GM12878 (cell line): ENCODE measurements around the gene TEC. TPM values are rescaled to one million over a fixed set of nuclear protein-coding genes. Genes with fewer than 3 reads are reported as not detected.
A peak's percentile ranks its signal among the peaks of the same experiment; 100 is the strongest.

Source experiments
- ATAC-seq: fragments of 200-7000 bp; cut with Tn5 transposase; 3 replicates; pipeline ENCODE4 v1.9.1; 2020; ENCODE audit warnings: mild to moderate bottlenecking, moderate library complexity
- BruUV-seq: library from RNA; stranded (reverse); fragments of 400-500 nt; replicated peaks from 2 replicates; lab custom pipeline; 2021; lab: Mats Ljungman, UMichigan
- CTCF ChIA-PET: fragments of 300-600 bp; sonication (Branson Sonifier 250); formaldehyde crosslinking; extraction: SDS; loops from one replicate; lab custom pipeline; 2021; ENCODE audit warnings: inconsistent platforms; lab: Yijun Ruan, JAX
- POLR2A ChIA-PET: fragments of 350-600 bp; formaldehyde crosslinking; extraction: SDS; loops from one replicate; lab custom pipeline; 2021; ENCODE audit warnings: inconsistent platforms; lab: Charles Lee
- RAD21 ChIA-PET: fragments of 300-600 bp; sonication (Branson Sonifier 250); formaldehyde crosslinking; loops from one replicate; lab custom pipeline; 2023; ENCODE audit warnings: antibody characterized with exemption; ENCODE audit not compliant: unreplicated experiment; lab: Charles Lee
- SMC1A ChIA-PET: fragments of 300-600 bp; sonication (Branson Sonifier 250); formaldehyde crosslinking; loops from one replicate; lab custom pipeline; 2023; ENCODE audit not compliant: unreplicated experiment, uncharacterized antibody; lab: Charles Lee
- DNase-seq: peaks from one replicate; pipeline ENCODE4 v3.0.0-alpha.2; 2011; ENCODE audit warnings: low read depth, low spot score
- FAIRE-seq: peaks from 3 replicates; lab custom pipeline; 2011; peaks lifted over from hg19 to GRCh38; lab: Jason Lieb, UNC
- H2AFZ ChIP-seq: 2 replicates; pipeline ENCODE4 v1.6.0; 2011; ENCODE audit warnings: low read depth, low read length, control low read depth; ENCODE audit not compliant: control insufficient read depth
- H3K27ac ChIP-seq: 2 replicates; pipeline ENCODE4 v1.5.1; 2011; ENCODE audit warnings: control low read depth; ENCODE audit not compliant: control insufficient read depth, insufficient read depth
- H3K27me3 ChIP-seq, 2 experiments: replicated peaks in 1 of 2; 2 replicates each; pipeline versions ENCODE4 v1.6.0 to v1.6.1; 2011; ENCODE audit warnings: low read length in 1 of 2; ENCODE audit not compliant: control insufficient read depth in 2 of 2, insufficient read depth in 2 of 2
- H3K36me3 ChIP-seq, 2 experiments: 2 replicates each; pipeline ENCODE4 v1.5.1; 2011; ENCODE audit warnings: low read length in 1 of 2; ENCODE audit not compliant: control insufficient read depth in 2 of 2, insufficient read depth in 2 of 2
- H3K4me1 ChIP-seq: 2 replicates; pipeline ENCODE4 v1.6.1; 2011; ENCODE audit warnings: mild to moderate bottlenecking, low read length, moderate library complexity, mixed read lengths; ENCODE audit not compliant: control insufficient read depth, insufficient read depth
- H3K4me2 ChIP-seq: 2 replicates; pipeline ENCODE4 v1.6.0; 2011; ENCODE audit warnings: control low read depth; ENCODE audit not compliant: control insufficient read depth, insufficient read depth
- H3K4me3 ChIP-seq: fragments of 200-600 bp; sonication (generic); 2 replicates; pipeline ENCODE4 v1.5.1; 2016
- H3K79me2 ChIP-seq: 2 replicates; pipeline ENCODE4 v1.6.0; 2011; ENCODE audit warnings: low read length; ENCODE audit not compliant: control insufficient read depth, insufficient read depth
- H3K9ac ChIP-seq: 2 replicates; pipeline ENCODE4 v1.8.0; 2011; ENCODE audit warnings: low read length, control low read depth, mixed read lengths; ENCODE audit not compliant: control insufficient read depth, insufficient read depth
- H3K9me3 ChIP-seq: replicated peaks from 3 replicates; pipeline ENCODE4 v1.5.1; 2011; ENCODE audit warnings: mild to moderate bottlenecking, low read length; ENCODE audit not compliant: control insufficient read depth, insufficient read depth
- H4K20me1 ChIP-seq: 2 replicates; pipeline ENCODE4 v1.6.0; 2011; ENCODE audit not compliant: control insufficient read depth, insufficient read depth
- ATF7 ChIP-seq: fragments of 450-650 bp; IDR thresholded peaks from 2 replicates; pipeline ENCODE4 v1.6.1; 2016; ENCODE audit warnings: low read depth, mild to moderate bottlenecking
- EED ChIP-seq: sonication (generic); IDR thresholded peaks from 2 replicates; pipeline ENCODE4 v1.6.1; 2016; ENCODE audit warnings: antibody characterized with exemption, low read depth
- IRF5 ChIP-seq: fragments of 450-650 bp; IDR thresholded peaks from 2 replicates; pipeline ENCODE4 v1.6.1; 2017; ENCODE audit warnings: borderline replicate concordance
- MYC ChIP-seq: IDR thresholded peaks from 2 replicates; pipeline ENCODE4 v1.6.1; 2011; ENCODE audit warnings: mild to moderate bottlenecking, low read length, moderate library complexity, inconsistent platforms; ENCODE audit not compliant: insufficient read depth, insufficient replicate concordance, insufficient read length, severe bottlenecking
- POU2F2 ChIP-seq: IDR thresholded peaks from 3 replicates; pipeline ENCODE4 v1.6.1; 2011; ENCODE audit warnings: low read depth, mild to moderate bottlenecking, low read length, borderline replicate concordance
- RAD21 ChIP-seq: IDR thresholded peaks from 2 replicates; pipeline ENCODE4 v1.6.1; 2011; ENCODE audit warnings: mild to moderate bottlenecking, low read depth, low read length, moderate library complexity; ENCODE audit not compliant: insufficient read depth
- RCOR1 ChIP-seq: conservative IDR thresholded peaks from 2 replicates; pipeline ENCODE4 v1.6.1; 2012; ENCODE audit warnings: low read depth, low read length, improper control_type of control experiment
- SP1 ChIP-seq: IDR thresholded peaks from one replicate; pipeline ENCODE4 v1.6.1; 2011; ENCODE audit warnings: low read depth, low read length
- WGBS: methylation state at CpG from one replicate; pipeline ENCODE4 v1.1.6; 2016; ENCODE audit warnings: low lambda C conversion rate; ENCODE audit not compliant: insufficient replicate concordance, insufficient coverage; ENCODE audit errors: missing lambda C conversion rate; 5-methylcytosine and 5-hydroxymethylcytosine counted together
- in situ Hi-C: fragments of 300-500 bp; cut with MboI; formaldehyde crosslinking; loops from 9 replicates; pipeline ENCODE4 v1.14.3; 2018; ENCODE audit warnings: mixed read lengths
- intact Hi-C: fragments of 100-400 bp; cut with micrococcal nuclease; formaldehyde crosslinking; loops from one replicate; pipeline ENCODE4 v1.14.2; 2022; ENCODE audit not compliant: unreplicated experiment
- polyA plus RNA-seq, 11 experiments: library from polyadenylated mRNA; depleted of rRNA in 4 of 11; unstranded in 6 of 11; stranded (reverse) in 5 of 11; fragments of >200 nt; fragmentation: Nextera tagmentation in 4 of 11; fragmentation: Illumina TruSeq in 1 of 11; extraction: Ambion mirVana in 4 of 11; extraction: Trizol in 1 of 11; gene quantifications; 1 replicate in 1 of 11; 2 replicates in 10 of 11; pipeline versions ENCODE4 v1.2.1 to v1.2.3, GENCODE V29; 2011 to 2016; ENCODE audit warnings: inconsistent platforms in 2 of 11, missing spikeins in 2 of 11, low read depth in 1 of 11
- total RNA-seq, 4 experiments: library from RNA; depleted of rRNA in 3 of 4; stranded (reverse); fragments of >200 nt in 3 of 4; fragmentation: Illumina TruSeq in 1 of 4; extraction: Trizol in 1 of 4; gene quantifications; 2 replicates each; pipeline versions ENCODE4 v1.2.1 to v1.2.3, GENCODE V29; 2013 to 2021
- TF ChIP-seq, protein P1 (sequence below): IDR thresholded peaks from 2 replicates; pipeline ENCODE4 v1.6.1; 2012; ENCODE audit warnings: low read length, inconsistent platforms
- TF ChIP-seq, protein P2 (sequence below): IDR thresholded peaks from 2 replicates; pipeline ENCODE4 v1.6.1; 2011; ENCODE audit warnings: low read depth, mild to moderate bottlenecking, low read length, moderate library complexity, borderline replicate concordance; ENCODE audit errors: extremely low read depth
- TF ChIP-seq, protein P3 (sequence below): fragments of 150-350 bp; IDR thresholded peaks from 2 replicates; pipeline ENCODE4 v1.6.1; 2016; ENCODE audit warnings: low read depth, low read length

TEC gene
- total and polyA plus RNA-seq, 10 of the 15 experiments (the other 5 are each of a cell fraction or from before 2014, with no cell fraction given), result 7.4 to 27.2 (median 17.1) TPM

GRCh38 chr4:48266781-48267180 lies 2.9 kb downstream of the TEC start:
- TF ChIP-seq RAD21 (no peak), ATF7 (no peak), POU2F2 (no peak), RCOR1 (no peak), IRF5 (no peak), MYC (no peak), EED (no peak), SP1 (no peak)
- TF ChIP-seq, protein P1, sequence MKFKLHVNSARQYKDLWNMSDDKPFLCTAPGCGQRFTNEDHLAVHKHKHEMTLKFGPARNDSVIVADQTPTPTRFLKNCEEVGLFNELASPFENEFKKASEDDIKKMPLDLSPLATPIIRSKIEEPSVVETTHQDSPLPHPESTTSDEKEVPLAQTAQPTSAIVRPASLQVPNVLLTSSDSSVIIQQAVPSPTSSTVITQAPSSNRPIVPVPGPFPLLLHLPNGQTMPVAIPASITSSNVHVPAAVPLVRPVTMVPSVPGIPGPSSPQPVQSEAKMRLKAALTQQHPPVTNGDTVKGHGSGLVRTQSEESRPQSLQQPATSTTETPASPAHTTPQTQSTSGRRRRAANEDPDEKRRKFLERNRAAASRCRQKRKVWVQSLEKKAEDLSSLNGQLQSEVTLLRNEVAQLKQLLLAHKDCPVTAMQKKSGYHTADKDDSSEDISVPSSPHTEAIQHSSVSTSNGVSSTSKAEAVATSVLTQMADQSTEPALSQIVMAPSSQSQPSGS, result no peak
- TF ChIP-seq, protein P2, sequence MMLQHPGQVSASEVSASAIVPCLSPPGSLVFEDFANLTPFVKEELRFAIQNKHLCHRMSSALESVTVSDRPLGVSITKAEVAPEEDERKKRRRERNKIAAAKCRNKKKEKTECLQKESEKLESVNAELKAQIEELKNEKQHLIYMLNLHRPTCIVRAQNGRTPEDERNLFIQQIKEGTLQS, result no peak
- TF ChIP-seq, protein P3, sequence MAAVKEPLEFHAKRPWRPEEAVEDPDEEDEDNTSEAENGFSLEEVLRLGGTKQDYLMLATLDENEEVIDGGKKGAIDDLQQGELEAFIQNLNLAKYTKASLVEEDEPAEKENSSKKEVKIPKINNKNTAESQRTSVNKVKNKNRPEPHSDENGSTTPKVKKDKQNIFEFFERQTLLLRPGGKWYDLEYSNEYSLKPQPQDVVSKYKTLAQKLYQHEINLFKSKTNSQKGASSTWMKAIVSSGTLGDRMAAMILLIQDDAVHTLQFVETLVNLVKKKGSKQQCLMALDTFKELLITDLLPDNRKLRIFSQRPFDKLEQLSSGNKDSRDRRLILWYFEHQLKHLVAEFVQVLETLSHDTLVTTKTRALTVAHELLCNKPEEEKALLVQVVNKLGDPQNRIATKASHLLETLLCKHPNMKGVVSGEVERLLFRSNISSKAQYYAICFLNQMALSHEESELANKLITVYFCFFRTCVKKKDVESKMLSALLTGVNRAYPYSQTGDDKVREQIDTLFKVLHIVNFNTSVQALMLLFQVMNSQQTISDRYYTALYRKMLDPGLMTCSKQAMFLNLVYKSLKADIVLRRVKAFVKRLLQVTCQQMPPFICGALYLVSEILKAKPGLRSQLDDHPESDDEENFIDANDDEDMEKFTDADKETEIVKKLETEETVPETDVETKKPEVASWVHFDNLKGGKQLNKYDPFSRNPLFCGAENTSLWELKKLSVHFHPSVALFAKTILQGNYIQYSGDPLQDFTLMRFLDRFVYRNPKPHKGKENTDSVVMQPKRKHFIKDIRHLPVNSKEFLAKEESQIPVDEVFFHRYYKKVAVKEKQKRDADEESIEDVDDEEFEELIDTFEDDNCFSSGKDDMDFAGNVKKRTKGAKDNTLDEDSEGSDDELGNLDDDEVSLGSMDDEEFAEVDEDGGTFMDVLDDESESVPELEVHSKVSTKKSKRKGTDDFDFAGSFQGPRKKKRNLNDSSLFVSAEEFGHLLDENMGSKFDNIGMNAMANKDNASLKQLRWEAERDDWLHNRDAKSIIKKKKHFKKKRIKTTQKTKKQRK, result no peak
- Histone ChIP-seq H3K9me3 (peaks cover 4% of the 10 kb centered on the region; the same call in 2 of the 3 replicates), H3K4me1 (peaks cover 26% of the 10 kb centered on the region), H3K36me3 (peaks cover 0 to 4% of the 10 kb centered on the region in 2 experiments; a peak in 2 of 4 replicates), H4K20me1 (no peaks in the 10 kb centered on the region), H3K9ac (no peak overlapping the region; the same call in 1 of the 2 replicates), H3K27ac (no peak overlapping the region), H3K79me2 (peaks cover 81% of the 10 kb centered on the region), H3K27me3 (no peaks in the 10 kb centered on the region), H2AFZ (no peak overlapping the region), H3K4me3 (0 out of 2 replicates have a peak overlapping the region, but pooled peaks have one; percentile 91), H3K4me2 (peak overlapping the region; percentile 92)
- POLR2A ChIA-PET, result interaction anchor here (0.7 to 2.5 kb wide), 10 partner anchors 17 to 231 kb away, joined by 3 to 12 read pairs (median 3); no protein-coding TSS in a partner anchor
- intact Hi-C loops (loop anchor here (5.0 kb wide), 3 partner anchors 219 to 779 kb away; partner anchors contain the start of genes ATP10D and NFXL1), in situ Hi-C loops (no loop called here)
- FAIRE-seq (no peak), ATAC-seq (no peak), DNase-seq (no peak)
- CTCF ChIA-PET, result interaction anchor here (1.1 to 1.3 kb wide), 4 partner anchors 9 to 72 kb away, joined by 3 to 6 read pairs (median 3); no protein-coding TSS in a partner anchor
- no TSS peak for BruUV-seq
- SMC1A ChIA-PET, result interaction anchor here (0.6 to 4.6 kb wide), 17 partner anchors 9 to 127 kb away, joined by 3 to 26 read pairs (median 4); no protein-coding TSS in a partner anchor
- WGBS, result 75% methylated on average over 4 of the region's 4 CpGs
- RAD21 ChIA-PET, result interaction anchor here (0.9 to 3.6 kb wide), 8 partner anchors 17 to 132 kb away, joined by 3 to 19 read pairs (median 4); no protein-coding TSS in a partner anchor
